ENCODE data around the gene ZNF541. TPM values are rescaled to one million over a fixed set of nuclear protein-coding genes. Genes with fewer than 3 reads are reported as not detected.

The ZNF541 gene
- total RNA-seq, 6 experiments from 2014 or later: 0.12 to 0.25 (median 0.17) TPM; not detected in 2

GRCh38 chr19:47564081-47564480, 8.9 kb downstream of the ZNF541 start:
- no peak overlapping the region for H3K27ac ChIP-seq
- TF ChIP-seq POLR2A (IDR thresholded peaks at IDR 0.05): no peak
- TF ChIP-seq CTCF (IDR thresholded peaks at IDR 0.05): no peak
- H3K36me3 ChIP-seq: no peaks in the 10 kb centered on the region
- DNase-seq: no peak
- no peaks in the 10 kb centered on the region for H3K9me3 ChIP-seq
- no peak overlapping the region for H3K4me3 ChIP-seq
- no peaks in the 10 kb centered on the region for H3K27me3 ChIP-seq
- intact Hi-C loops (cut with DNase I): no loop called here
- peaks cover 0 to 7% (median 0%) of the 10 kb centered on the region in 4 donors for H3K4me1 ChIP-seq
- 68% methylated on average over 3 of the region's 3 CpGs for WGBS (ENCODE audit: insufficient coverage, low coverage, low lambda C conversion rate, missing lambda C conversion rate)
- ATAC-seq: peak; percentile 79 to 87 (median 84)

- Histone ChIP-seq H3K27me3 (no peaks in the 10 kb centered on the region), H3K27ac (no peak overlapping the region), H3K4me3 (no peak overlapping the region), H3K4me1 (peaks cover 0 to 7% (median 0%) of the 10 kb centered on the region in 4 donors), H3K9me3 (no peaks in the 10 kb centered on the region), H3K36me3 (no peaks in the 10 kb centered on the region)
- no peak for ATAC-seq
- DNase-seq: no peak
- intact Hi-C loops (cut with DNase I): no loop called here
- WGBS (ENCODE audit: insufficient coverage, low coverage, low lambda C conversion rate, missing lambda C conversion rate): 91% methylated on average over 6 of the region's 7 CpGs
- TF ChIP-seq POLR2A (IDR thresholded peaks at IDR 0.05): no peak
Observed at GRCh38 chr19:47561440-47562057, 11.4 kb downstream of the ZNF541 start.

GRCh38 chr19:47560999-47561398, 11.9 kb downstream of the ZNF541 start:
- no peak for DNase-seq
- Histone ChIP-seq H3K4me3 (no peak overlapping the region), H3K4me1 (peaks cover 0 to 7% (median 0%) of the 10 kb centered on the region in 4 donors), H3K9me3 (no peaks in the 10 kb centered on the region), H3K27me3 (no peaks in the 10 kb centered on the region), H3K27ac (no peak overlapping the region), H3K36me3 (no peaks in the 10 kb centered on the region)
- intact Hi-C loops (cut with DNase I): no loop called here
- no peak for ATAC-seq
- TF ChIP-seq POLR2A (IDR thresholded peaks at IDR 0.05): no peak
- TF ChIP-seq CTCF (IDR thresholded peaks at IDR 0.05): no peak
- WGBS (ENCODE audit: insufficient coverage, low coverage, low lambda C conversion rate, missing lambda C conversion rate): 89% methylated on average over 2 of the region's 2 CpGs

- WGBS (ENCODE audit: insufficient coverage, low coverage, low lambda C conversion rate, missing lambda C conversion rate): 75% methylated on average over 4 of the region's 4 CpGs
- no peaks in the 10 kb centered on the region for H3K36me3 ChIP-seq
Observed at GRCh38 chr19:47550129-47550528, 22.8 kb downstream of the ZNF541 start.

More at GRCh38 chr19:47550129-47550528, 22.8 kb downstream of the ZNF541 start:
- Histone ChIP-seq H3K4me3 (no peak overlapping the region), H3K9me3 (no peaks in the 10 kb centered on the region), H3K27me3 (peaks cover 0 to 5% of the 10 kb centered on the region in 2 donors), H3K4me1 (peaks cover 0 to 4% (median 0%) of the 10 kb centered on the region in 4 donors), H3K27ac (no peak overlapping the region)
- intact Hi-C loops (cut with DNase I): no loop called here
- ATAC-seq: no peak
- TF ChIP-seq CTCF (IDR thresholded peaks at IDR 0.05): no peak
- TF ChIP-seq POLR2A (IDR thresholded peaks at IDR 0.05): no peak
- DNase-seq: no peak

Data from right lobe of liver (tissue), 6 donors.